D341Med (cell line): ENCODE data around the gene CYSRT1.

ENCODE experiments used
- DNase-seq: peaks from one replicate; pipeline ENCODE4 v3.0.0; 2012; ENCODE audit warnings: low spot score

The CYSRT1 gene

GRCh38 chr9:137227054-137227852 lies 2.3 kb downstream of the CYSRT1 start, which contains the start of gene RNF224:
Gene RNF224, plus strand, starts transcription at chr9:137227502. Its CDS starts 834 bp downstream, at chr9:137228336.
- DNase-seq = peak; percentile 87

GRCh38 chr9:137227853-137228505 lies 3.0 kb downstream of the CYSRT1 start:
- no peak for DNase-seq

GRCh38 chr9:137228506-137228967 lies 3.6 kb downstream of the CYSRT1 start:
- DNase-seq = no peak

- DNase-seq = no peak
These were observed 4.3 kb downstream of the CYSRT1 start for GRCh38 chr9:137228968-137229896.

- DNase-seq = no peak
These were observed 5.1 kb downstream of the CYSRT1 start for GRCh38 chr9:137229903-137230704.

- no peak for DNase-seq
These were observed 5.9 kb downstream of the CYSRT1 start, which contains the start of gene SLC34A3 for GRCh38 chr9:137230705-137231371. Gene SLC34A3, plus strand, starts transcription at chr9:137230901. Its CDS starts 802 bp downstream, at chr9:137231703.

GRCh38 chr9:137231372-137232039 lies 6.5 kb downstream of the CYSRT1 start:
- DNase-seq = no peak

GRCh38 chr9:137232101-137232500 lies 7.1 kb downstream of the CYSRT1 start:
- DNase-seq = no peak

GRCh38 chr9:137232510-137232909 lies 7.5 kb downstream of the CYSRT1 start:
- no peak for DNase-seq

GRCh38 chr9:137233143-137233980 lies 8.4 kb downstream of the CYSRT1 start:
- DNase-seq = no peak

GRCh38 chr9:137234055-137234697 lies 9.2 kb downstream of the CYSRT1 start:
- no peak for DNase-seq

GRCh38 chr9:137234758-137235423 lies 9.9 kb downstream of the CYSRT1 start:
- no peak for DNase-seq

- no peak for DNase-seq
These were observed 10.7 kb downstream of the CYSRT1 start for GRCh38 chr9:137235424-137236237.

GRCh38 chr9:137236238-137236935 lies 11.4 kb downstream of the CYSRT1 start:
- DNase-seq = peak; percentile 93

- no peak for DNase-seq
These were observed 12.0 kb downstream of the CYSRT1 start for GRCh38 chr9:137236936-137237421.
